DND-41 (cell line): ENCODE data around the gene AUTS2.

ENCODE experiments used
- EZH2 ChIP-seq: IDR thresholded peaks from 3 replicates; pipeline ENCODE4 v1.6.1; 2012; ENCODE audit warnings: borderline replicate concordance, low read depth, mild to moderate bottlenecking, moderate library complexity, low read length, inconsistent platforms; ENCODE audit not compliant: severe bottlenecking
- TF ChIP-seq, protein P1 (sequence below): IDR thresholded peaks from 2 replicates; pipeline ENCODE4 v1.5.1; 2012; ENCODE audit warnings: borderline replicate concordance, low read length, moderate library complexity, mild to moderate bottlenecking; ENCODE audit not compliant: poor library complexity, severe bottlenecking; ENCODE audit errors: extremely low read depth

DNA sequence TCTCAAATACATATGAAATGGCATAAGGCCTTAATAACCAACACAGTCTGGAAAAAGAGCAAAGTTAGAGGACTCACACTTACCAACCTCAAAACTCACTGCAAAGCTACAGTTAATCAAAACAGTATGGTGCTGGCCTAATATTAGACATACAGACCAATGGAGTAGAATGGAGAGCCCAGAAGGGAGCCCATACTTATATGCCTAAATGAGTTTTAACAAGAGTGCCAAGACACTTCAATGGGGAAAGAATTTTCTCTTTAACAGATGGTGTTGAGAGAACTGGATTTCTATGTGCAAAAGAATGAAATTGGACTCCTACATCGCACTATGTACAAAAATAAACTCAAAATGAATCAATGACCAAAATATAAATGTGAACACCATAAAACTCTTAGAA, 522.6 kb downstream of the AUTS2 start:
- TF ChIP-seq, protein P1, sequence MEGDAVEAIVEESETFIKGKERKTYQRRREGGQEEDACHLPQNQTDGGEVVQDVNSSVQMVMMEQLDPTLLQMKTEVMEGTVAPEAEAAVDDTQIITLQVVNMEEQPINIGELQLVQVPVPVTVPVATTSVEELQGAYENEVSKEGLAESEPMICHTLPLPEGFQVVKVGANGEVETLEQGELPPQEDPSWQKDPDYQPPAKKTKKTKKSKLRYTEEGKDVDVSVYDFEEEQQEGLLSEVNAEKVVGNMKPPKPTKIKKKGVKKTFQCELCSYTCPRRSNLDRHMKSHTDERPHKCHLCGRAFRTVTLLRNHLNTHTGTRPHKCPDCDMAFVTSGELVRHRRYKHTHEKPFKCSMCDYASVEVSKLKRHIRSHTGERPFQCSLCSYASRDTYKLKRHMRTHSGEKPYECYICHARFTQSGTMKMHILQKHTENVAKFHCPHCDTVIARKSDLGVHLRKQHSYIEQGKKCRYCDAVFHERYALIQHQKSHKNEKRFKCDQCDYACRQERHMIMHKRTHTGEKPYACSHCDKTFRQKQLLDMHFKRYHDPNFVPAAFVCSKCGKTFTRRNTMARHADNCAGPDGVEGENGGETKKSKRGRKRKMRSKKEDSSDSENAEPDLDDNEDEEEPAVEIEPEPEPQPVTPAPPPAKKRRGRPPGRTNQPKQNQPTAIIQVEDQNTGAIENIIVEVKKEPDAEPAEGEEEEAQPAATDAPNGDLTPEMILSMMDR, result no peak
- TF ChIP-seq EZH2, result no peak
